Raji (cell line): ENCODE data around the gene IQGAP2.

Experiments used
- POLR2A ChIP-seq: IDR thresholded peaks from 2 replicates; pipeline ENCODE4 v1.6.1; 2011; ENCODE audit warnings: low read depth, low read length, control low read depth; ENCODE audit not compliant: insufficient read depth

The IQGAP2 gene

GRCh38 chr5:76561959-76562358, 158.9 kb downstream of the IQGAP2 start:
- TF ChIP-seq POLR2A, result no peak

GRCh38 chr5:76565009-76565408, 161.9 kb downstream of the IQGAP2 start:
- no peak for TF ChIP-seq POLR2A

GRCh38 chr5:76570153-76570552, 167.1 kb downstream of the IQGAP2 start:
- TF ChIP-seq POLR2A, result no peak

- TF ChIP-seq POLR2A, result no peak
Measured at GRCh38 chr5:76571559-76571958, 168.5 kb downstream of the IQGAP2 start.

GRCh38 chr5:76576450-76576849, 173.4 kb downstream of the IQGAP2 start:
- TF ChIP-seq POLR2A, result no peak

GRCh38 chr5:76576996-76577395, 173.9 kb downstream of the IQGAP2 start:
- TF ChIP-seq POLR2A, result no peak

GRCh38 chr5:76579166-76579937, 176.3 kb downstream of the IQGAP2 start:
- TF ChIP-seq POLR2A, result no peak

- no peak for TF ChIP-seq POLR2A
Measured at GRCh38 chr5:76580981-76581380, 177.9 kb downstream of the IQGAP2 start.

GRCh38 chr5:76582230-76583162, 179.4 kb downstream of the IQGAP2 start:
- TF ChIP-seq POLR2A, result no peak

GRCh38 chr5:76583163-76584047, 180.3 kb downstream of the IQGAP2 start:
- no peak for TF ChIP-seq POLR2A

GRCh38 chr5:76585783-76586217, 182.7 kb downstream of the IQGAP2 start:
- no peak for TF ChIP-seq POLR2A

GRCh38 chr5:76586531-76586930, 183.4 kb downstream of the IQGAP2 start:
- TF ChIP-seq POLR2A, result no peak

GRCh38 chr5:76590027-76590426, 186.9 kb downstream of the IQGAP2 start:
- TF ChIP-seq POLR2A, result no peak

- TF ChIP-seq POLR2A, result no peak
Measured at GRCh38 chr5:76591366-76591765, 188.3 kb downstream of the IQGAP2 start.

GRCh38 chr5:76592692-76593091, 189.6 kb downstream of the IQGAP2 start:
- TF ChIP-seq POLR2A, result no peak

- no peak for TF ChIP-seq POLR2A
Measured at GRCh38 chr5:76594107-76594506, 191.0 kb downstream of the IQGAP2 start.
